ENCODE data around the gene NCOA3.

GRCh38 chr20:47559141-47559540 is 57.5 kb downstream of the NCOA3 start:
- TF ChIP-seq CTCF (IDR thresholded peaks at IDR 0.05; ENCODE audit: low read depth, low read length, poor library complexity, severe bottlenecking) (no peak), EZH2phosphoT487 (IDR thresholded peaks at IDR 0.05; ENCODE audit: borderline replicate concordance, low read length) (no peak)
